ENCODE data around the gene ENPP3.

ENPP3 gene

DNA sequence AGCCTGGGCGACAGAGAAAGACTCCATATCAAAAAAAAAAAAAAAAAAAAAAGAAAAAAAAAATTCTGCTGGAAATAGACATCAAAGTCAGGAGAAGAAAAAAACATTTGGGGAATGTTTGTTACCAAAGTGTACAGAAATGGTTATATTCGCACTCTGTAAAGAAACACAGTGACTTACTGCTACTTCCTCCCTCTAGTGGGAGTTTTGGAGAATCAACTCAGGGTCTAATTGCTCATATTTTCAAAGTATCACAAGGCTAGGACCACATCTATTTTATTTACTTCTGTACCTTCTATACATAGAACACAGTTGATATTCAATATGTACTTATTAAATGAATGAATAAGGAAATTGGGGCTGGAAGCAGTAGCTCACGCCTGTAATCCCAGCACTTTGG lies 39.7 kb upstream of the ENPP3 start:
- Histone ChIP-seq H3K4me3 (ENCODE audit: low read length) (no peak overlapping the region), H3K4ac (ENCODE audit: low read depth, low read length) (no peak overlapping the region), H3K23ac (ENCODE audit: low read length) (no peak overlapping the region), H2BK120ac (ENCODE audit: low read depth, low read length) (no peak overlapping the region), H3K56ac (ENCODE audit: low read length) (no peak overlapping the region), H3K4me1 (ENCODE audit: control insufficient read depth, low read depth, low read length) (no peaks in the 10 kb centered on the region), H4K5ac (ENCODE audit: low read length) (no peak overlapping the region), H4K8ac (ENCODE audit: low read depth, low read length) (no peak overlapping the region), H2BK5ac (ENCODE audit: low read length) (no peak overlapping the region), H3K79me2 (ENCODE audit: control insufficient read depth, insufficient read depth, low read length) (no peaks in the 10 kb centered on the region), H3K36me3 (ENCODE audit: control insufficient read depth, insufficient read depth, low read length) (peaks cover 5% of the 10 kb centered on the region), H2BK15ac (replicated peaks; ENCODE audit: low read depth) (no peak overlapping the region), H3K79me1 (ENCODE audit: low read length) (no peaks in the 10 kb centered on the region), H3K9ac (ENCODE audit: low read length) (no peak overlapping the region), H3K4me2 (ENCODE audit: low read length) (no peak overlapping the region), H2AK5ac (ENCODE audit: low read length) (no peak overlapping the region), H3K27me3 (ENCODE audit: insufficient read depth, low read length, poor library complexity) (no peaks in the 10 kb centered on the region), H3K18ac (ENCODE audit: low read length) (no peak overlapping the region), H3K27ac (ENCODE audit: low read depth, low read length) (no peak overlapping the region)
- peak; percentile 5 for DNase-seq
- WGBS (ENCODE audit: extremely low coverage, insufficient coverage, low lambda C conversion rate) = no CpG with 5 or more reads among the region's 3 CpGs

GRCh38 chr6:131600716-131601115 lies 36.4 kb upstream of the ENPP3 start:
- Histone ChIP-seq H3K56ac (ENCODE audit: low read length) (no peak overlapping the region), H3K79me1 (ENCODE audit: low read length) (no peaks in the 10 kb centered on the region), H3K9ac (ENCODE audit: low read length) (no peak overlapping the region), H2AK5ac (ENCODE audit: low read length) (no peak overlapping the region), H3K4me3 (ENCODE audit: low read length) (no peak overlapping the region), H3K27ac (ENCODE audit: low read depth, low read length) (no peak overlapping the region), H3K23ac (ENCODE audit: low read length) (no peak overlapping the region), H3K4me2 (ENCODE audit: low read length) (no peak overlapping the region), H4K8ac (ENCODE audit: low read depth, low read length) (no peak overlapping the region), H3K27me3 (ENCODE audit: insufficient read depth, low read length, poor library complexity) (no peaks in the 10 kb centered on the region), H4K5ac (ENCODE audit: low read length) (no peak overlapping the region), H2BK15ac (replicated peaks; ENCODE audit: low read depth) (no peak overlapping the region), H3K4ac (ENCODE audit: low read depth, low read length) (no peak overlapping the region), H2BK120ac (ENCODE audit: low read depth, low read length) (no peak overlapping the region), H2BK5ac (ENCODE audit: low read length) (no peak overlapping the region), H3K4me1 (ENCODE audit: control insufficient read depth, low read depth, low read length) (no peaks in the 10 kb centered on the region), H3K79me2 (ENCODE audit: control insufficient read depth, insufficient read depth, low read length) (no peaks in the 10 kb centered on the region), H3K36me3 (ENCODE audit: control insufficient read depth, insufficient read depth, low read length) (peaks cover 7% of the 10 kb centered on the region), H3K18ac (ENCODE audit: low read length) (no peak overlapping the region)
- no peak for DNase-seq
- WGBS (ENCODE audit: extremely low coverage, insufficient coverage, low lambda C conversion rate) = no CpG with 5 or more reads among the region's 4 CpGs

DNA sequence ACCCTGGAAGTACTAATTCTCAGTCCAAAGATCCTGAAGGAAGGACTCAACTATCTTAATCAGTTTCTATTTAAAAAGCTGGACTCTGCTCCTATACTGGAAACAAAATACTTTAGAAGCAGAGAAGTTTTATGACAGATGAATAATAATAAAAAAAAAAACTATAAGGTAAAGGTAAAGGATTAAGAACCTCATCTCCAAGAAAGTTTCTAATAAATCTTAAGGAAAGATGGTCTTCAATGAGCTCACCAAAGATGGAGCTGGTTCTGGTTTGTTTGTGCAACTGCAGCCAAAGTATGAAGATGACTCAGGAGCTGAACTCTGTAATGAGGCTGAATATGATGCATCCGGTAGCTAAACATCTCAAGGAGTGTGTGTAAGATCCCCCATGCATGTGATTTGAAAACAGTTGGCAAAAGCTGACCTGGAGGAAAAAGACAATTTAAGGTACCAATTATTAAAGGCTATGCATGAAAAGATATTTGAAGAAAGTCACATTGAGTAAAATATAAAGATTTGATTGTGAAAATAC lies 34.3 kb upstream of the ENPP3 start:
- Histone ChIP-seq H3K23ac (ENCODE audit: low read length) (no peak overlapping the region), H3K36me3 (ENCODE audit: control insufficient read depth, insufficient read depth, low read length) (peaks cover 7% of the 10 kb centered on the region), H2AK5ac (ENCODE audit: low read length) (no peak overlapping the region), H3K79me2 (ENCODE audit: control insufficient read depth, insufficient read depth, low read length) (no peaks in the 10 kb centered on the region), H2BK120ac (ENCODE audit: low read depth, low read length) (no peak overlapping the region), H2BK5ac (ENCODE audit: low read length) (no peak overlapping the region), H3K4me1 (ENCODE audit: control insufficient read depth, low read depth, low read length) (no peaks in the 10 kb centered on the region), H3K4ac (ENCODE audit: low read depth, low read length) (no peak overlapping the region), H3K79me1 (ENCODE audit: low read length) (no peaks in the 10 kb centered on the region), H2BK15ac (replicated peaks; ENCODE audit: low read depth) (no peak overlapping the region), H3K27ac (ENCODE audit: low read depth, low read length) (no peak overlapping the region), H4K5ac (ENCODE audit: low read length) (no peak overlapping the region), H4K8ac (ENCODE audit: low read depth, low read length) (no peak overlapping the region), H3K18ac (ENCODE audit: low read length) (no peak overlapping the region), H3K27me3 (ENCODE audit: insufficient read depth, low read length, poor library complexity) (no peaks in the 10 kb centered on the region), H3K56ac (ENCODE audit: low read length) (no peak overlapping the region), H3K4me3 (ENCODE audit: low read length) (no peak overlapping the region), H3K4me2 (ENCODE audit: low read length) (no peak overlapping the region), H3K9ac (ENCODE audit: low read length) (no peak overlapping the region)
- WGBS (ENCODE audit: extremely low coverage, insufficient coverage, low lambda C conversion rate) = no CpG with 5 or more reads among the region's 1 CpG
- no peak for DNase-seq

- Histone ChIP-seq H3K79me2 (ENCODE audit: control insufficient read depth, insufficient read depth, low read length) (no peaks in the 10 kb centered on the region), H2BK5ac (ENCODE audit: low read length) (no peak overlapping the region), H3K27me3 (ENCODE audit: insufficient read depth, low read length, poor library complexity) (no peaks in the 10 kb centered on the region), H2BK15ac (replicated peaks; ENCODE audit: low read depth) (no peak overlapping the region), H2BK120ac (ENCODE audit: low read depth, low read length) (no peak overlapping the region), H4K8ac (ENCODE audit: low read depth, low read length) (no peak overlapping the region), H3K4me2 (ENCODE audit: low read length) (no peak overlapping the region), H3K79me1 (ENCODE audit: low read length) (no peaks in the 10 kb centered on the region), H3K9ac (ENCODE audit: low read length) (no peak overlapping the region), H3K36me3 (ENCODE audit: control insufficient read depth, insufficient read depth, low read length) (peaks cover 4% of the 10 kb centered on the region), H3K18ac (ENCODE audit: low read length) (no peak overlapping the region), H4K5ac (ENCODE audit: low read length) (no peak overlapping the region), H2AK5ac (ENCODE audit: low read length) (no peak overlapping the region), H3K56ac (ENCODE audit: low read length) (no peak overlapping the region), H3K27ac (ENCODE audit: low read depth, low read length) (no peak overlapping the region), H3K4ac (ENCODE audit: low read depth, low read length) (no peak overlapping the region), H3K4me3 (ENCODE audit: low read length) (no peak overlapping the region), H3K23ac (ENCODE audit: low read length) (no peak overlapping the region), H3K4me1 (ENCODE audit: control insufficient read depth, low read depth, low read length) (no peaks in the 10 kb centered on the region)
- DNase-seq = no peak
- WGBS (ENCODE audit: extremely low coverage, insufficient coverage, low lambda C conversion rate) = no CpG with 5 or more reads among the region's 5 CpGs
Observed at GRCh38 chr6:131613296-131613925, 23.7 kb upstream of the ENPP3 start.

DNA sequence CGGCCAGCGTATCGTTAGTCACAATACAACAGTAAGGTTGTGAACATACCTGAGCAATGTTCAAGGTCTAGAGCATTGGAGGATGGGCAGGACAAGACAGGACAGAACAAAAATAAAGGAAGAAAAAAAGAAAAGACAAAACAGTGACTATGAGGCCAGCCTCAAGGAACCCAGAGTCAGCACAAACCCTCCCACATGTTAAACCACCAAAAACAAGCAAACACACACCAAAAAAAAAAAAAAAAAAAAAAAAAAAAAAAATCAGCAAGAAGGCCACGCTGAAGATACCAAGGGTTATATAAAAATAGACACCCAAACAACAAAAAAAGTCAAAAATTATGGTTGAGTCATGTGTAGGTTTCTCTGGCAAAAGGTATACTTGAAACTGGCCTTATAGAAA lies 21.8 kb upstream of the ENPP3 start:
- Histone ChIP-seq H3K27me3 (ENCODE audit: insufficient read depth, low read length, poor library complexity) (no peaks in the 10 kb centered on the region), H3K4me1 (ENCODE audit: control insufficient read depth, low read depth, low read length) (no peaks in the 10 kb centered on the region), H3K27ac (ENCODE audit: low read depth, low read length) (no peak overlapping the region), H3K56ac (ENCODE audit: low read length) (no peak overlapping the region), H4K5ac (ENCODE audit: low read length) (no peak overlapping the region), H3K4ac (ENCODE audit: low read depth, low read length) (no peak overlapping the region), H2AK5ac (ENCODE audit: low read length) (no peak overlapping the region), H3K79me2 (ENCODE audit: control insufficient read depth, insufficient read depth, low read length) (no peaks in the 10 kb centered on the region), H3K79me1 (ENCODE audit: low read length) (no peaks in the 10 kb centered on the region), H3K36me3 (ENCODE audit: control insufficient read depth, insufficient read depth, low read length) (peaks cover 2% of the 10 kb centered on the region), H4K8ac (ENCODE audit: low read depth, low read length) (no peak overlapping the region), H3K18ac (ENCODE audit: low read length) (no peak overlapping the region), H3K4me2 (ENCODE audit: low read length) (no peak overlapping the region), H2BK15ac (replicated peaks; ENCODE audit: low read depth) (no peak overlapping the region), H3K4me3 (ENCODE audit: low read length) (no peak overlapping the region), H2BK120ac (ENCODE audit: low read depth, low read length) (no peak overlapping the region), H3K23ac (ENCODE audit: low read length) (no peak overlapping the region), H2BK5ac (ENCODE audit: low read length) (no peak overlapping the region), H3K9ac (ENCODE audit: low read length) (no peak overlapping the region)
- no CpG with 5 or more reads among the region's 4 CpGs for WGBS (ENCODE audit: extremely low coverage, insufficient coverage, low lambda C conversion rate)
- DNase-seq = no peak
